GM23248 (cell line): ENCODE measurements around the gene ST6GAL2.

Source experiments
- EZH2 ChIP-seq: fragments of 200-600 bp; sonication (generic); IDR thresholded peaks from 2 replicates; pipeline ENCODE4 v1.6.1; 2018; ENCODE audit warnings: antibody characterized with exemption, mild to moderate bottlenecking; ENCODE audit not compliant: insufficient read depth, poor library complexity, severe bottlenecking
- EZH2phosphoT487 ChIP-seq: fragments of 200-600 bp; sonication (generic); IDR thresholded peaks from 2 replicates; pipeline ENCODE4 v1.6.1; 2018; ENCODE audit warnings: antibody characterized with exemption, moderate library complexity, mild to moderate bottlenecking, low read depth; ENCODE audit not compliant: insufficient read depth

DNA sequence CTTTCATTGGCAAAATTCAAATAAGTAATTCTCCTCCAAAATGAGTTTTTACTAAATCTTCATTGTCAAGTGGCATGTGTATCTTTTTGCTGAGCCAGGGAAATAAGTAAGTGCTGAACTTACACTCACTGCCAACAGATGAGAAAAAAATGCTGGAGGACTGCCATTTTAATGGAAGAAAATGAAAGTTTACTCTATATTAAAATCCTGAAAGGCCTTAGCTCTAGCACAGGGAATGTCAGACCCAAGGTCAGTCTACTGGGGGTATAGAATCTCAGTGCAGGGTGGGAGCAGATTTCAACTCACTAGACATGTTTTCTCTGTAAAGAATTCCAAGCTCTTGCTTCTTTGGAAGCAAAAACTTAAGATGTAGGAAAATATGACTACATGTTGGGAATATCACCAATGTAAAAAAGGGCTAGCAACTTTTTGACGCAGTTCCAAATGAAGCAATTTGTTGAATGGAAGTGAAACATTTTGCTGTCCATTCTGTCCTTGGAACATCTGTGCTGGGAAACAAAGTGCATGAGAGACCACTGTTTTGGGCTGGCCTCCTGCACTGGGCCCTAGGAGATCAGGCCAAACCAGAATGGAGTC is 127.0 kb downstream of the ST6GAL2 start:
- TF ChIP-seq EZH2 (no peak), EZH2phosphoT487 (no peak)
